ENCODE data around the gene MPHOSPH8. TPM values are rescaled to one million over a fixed set of nuclear protein-coding genes. Genes with fewer than 3 reads are reported as not detected.

MPHOSPH8 gene
- total RNA-seq, 1 experiment from 2014 or later, result 20.6 TPM

- intact Hi-C loops (cut with micrococcal nuclease; ENCODE audit: unreplicated experiment) (no loop called here), in situ Hi-C loops (cut with HindIII; ENCODE audit: low pct_unique_long_range_greater_than_20kb, low sequenced_read_pairs) (no loop called here)
- H3K4me3 ChIP-seq (ENCODE audit: low read depth in 2 of 2, low read length in 2 of 2), result no peak overlapping the region
- H3K9me3 ChIP-seq (ENCODE audit: control insufficient read depth, insufficient read depth, low read depth, low read length), result no peaks in the 10 kb centered on the region
- no peaks in the 10 kb centered on the region for H3K4me1 ChIP-seq (ENCODE audit: control insufficient read depth, insufficient read depth, low read length)
- no peaks in the 10 kb centered on the region for H3K36me3 ChIP-seq (ENCODE audit: control insufficient read depth, insufficient read depth, low read length)
- no TSS peak for BruUV-seq (replicated peaks)
- ChIA-PET CTCF (no interaction called here), POLR2A (no interaction called here)
- ATAC-seq, result no peak
- H3K27me3 ChIP-seq (ENCODE audit: control insufficient read depth, insufficient read depth, low read length), result no peaks in the 10 kb centered on the region
- TF ChIP-seq SIN3A (IDR thresholded peaks at IDR 0.05; ENCODE audit: borderline replicate concordance, insufficient read depth, low read depth, low read length) (no peak), TCF7L2 (IDR thresholded peaks at IDR 0.05; ENCODE audit: low read depth, low read length) (no peak), REST (IDR thresholded peaks at IDR 0.05; ENCODE audit: insufficient read depth in 1 of 2, low read depth in 2 of 2, low read length in 1 of 2) (no peak), CTCF (IDR thresholded peaks at IDR 0.05) (no peak), POLR2AphosphoS5 (IDR thresholded peaks at IDR 0.05; ENCODE audit: low read depth, low read length) (no peak)
- DNase-seq (ENCODE audit: low read depth, low spot score), result no peak
- no peak overlapping the region for H3K27ac ChIP-seq (ENCODE audit: low read length)
Observed at GRCh38 chr13:19604306-19604705, 29.2 kb upstream of the MPHOSPH8 start.

GRCh38 chr13:19605161-19605955, 28.1 kb upstream of the MPHOSPH8 start:
- H3K27me3 ChIP-seq (ENCODE audit: control insufficient read depth, insufficient read depth, low read length), result no peaks in the 10 kb centered on the region
- H3K27ac ChIP-seq (ENCODE audit: low read length), result no peak overlapping the region
- TF ChIP-seq REST (IDR thresholded peaks at IDR 0.05; ENCODE audit: insufficient read depth in 1 of 2, low read depth in 2 of 2, low read length in 1 of 2), result no peak
- no peak for ATAC-seq
- BruUV-seq (replicated peaks), result no TSS peak
- H3K36me3 ChIP-seq (ENCODE audit: control insufficient read depth, insufficient read depth, low read length), result no peaks in the 10 kb centered on the region
- no peak overlapping the region for H3K4me3 ChIP-seq (ENCODE audit: low read depth in 2 of 2, low read length in 2 of 2)
- ChIA-PET CTCF (no interaction called here), POLR2A (no interaction called here)
- intact Hi-C loops (cut with micrococcal nuclease; ENCODE audit: unreplicated experiment) (no loop called here), in situ Hi-C loops (cut with HindIII; ENCODE audit: low pct_unique_long_range_greater_than_20kb, low sequenced_read_pairs) (no loop called here)
- DNase-seq (ENCODE audit: low read depth, low spot score), result no peak
- H3K4me1 ChIP-seq (ENCODE audit: control insufficient read depth, insufficient read depth, low read length), result no peaks in the 10 kb centered on the region
- no peaks in the 10 kb centered on the region for H3K9me3 ChIP-seq (ENCODE audit: control insufficient read depth, insufficient read depth, low read depth, low read length)

Data from Panc1 (cell line).